ENCODE data around the gene CDC45. TPM values are rescaled to one million over a fixed set of nuclear protein-coding genes. Genes with fewer than 3 reads are reported as not detected.

CDC45 gene
- total and polyA plus RNA-seq, 2 of the 13 experiments (the other 11 are each of a cell fraction or from before 2014, with no cell fraction given) = 14.4 to 36.3 TPM

DNA sequence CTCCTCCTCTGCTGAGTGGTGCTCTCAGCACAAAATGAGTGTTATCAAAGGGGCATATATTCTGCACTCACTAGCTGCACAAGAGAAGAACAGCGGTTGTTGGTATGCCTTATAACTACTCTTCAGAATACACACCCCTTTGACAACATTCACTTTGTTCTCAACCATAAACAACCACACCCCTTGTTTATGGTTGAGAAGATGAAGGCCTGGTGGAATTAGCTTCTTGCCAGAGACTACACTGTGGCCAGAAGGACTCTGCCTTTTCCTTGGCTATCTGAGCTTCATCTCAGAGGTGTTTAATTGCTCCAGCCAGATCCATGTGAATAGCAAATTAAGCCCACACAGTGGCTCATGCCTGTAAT is 89.5 kb downstream of the CDC45 start:
- Histone ChIP-seq H3K27me3 (ENCODE audit: control insufficient read depth in 1 of 2, insufficient read depth in 2 of 2, low read length in 2 of 2) (peaks cover 3 to 36% of the 10 kb centered on the region in 2 experiments; a peak in 4 of 5 replicates), H3K27ac (ENCODE audit: extremely low read length, insufficient read depth, low read length) (no peak overlapping the region), H3K36me3 (replicated peaks in 1 of 2; ENCODE audit: control insufficient read depth in 1 of 2, insufficient read depth in 2 of 2, low read length in 2 of 2) (no peaks in the 10 kb centered on the region), H3K9me3 (ENCODE audit: low read length) (no peaks in the 10 kb centered on the region), H3K4me3 (replicated peaks in 1 of 3; ENCODE audit: insufficient read depth in 1 of 3, low read depth in 2 of 3, low read length in 3 of 3) (no peak overlapping the region), H3K4me2 (ENCODE audit: low read depth, low read length) (no peak overlapping the region), H4K20me1 (ENCODE audit: insufficient read depth, low read length) (no peaks in the 10 kb centered on the region), H3K9ac (ENCODE audit: insufficient read depth, low read depth, low read length) (no peak overlapping the region), H3K4me1 (ENCODE audit: insufficient read depth, low read length) (no peaks in the 10 kb centered on the region), H2AFZ (ENCODE audit: low read length) (no peak overlapping the region), H3K79me2 (ENCODE audit: insufficient read depth, low read length) (no peaks in the 10 kb centered on the region)
- ChIA-PET CTCF (ENCODE audit: low intra/inter-chr PET ratio, low total read pairs) (no interaction called here), POLR2A (no interaction called here)
- no peak for DNase-seq (ENCODE audit: low spot score)
- TF ChIP-seq, protein P1, sequence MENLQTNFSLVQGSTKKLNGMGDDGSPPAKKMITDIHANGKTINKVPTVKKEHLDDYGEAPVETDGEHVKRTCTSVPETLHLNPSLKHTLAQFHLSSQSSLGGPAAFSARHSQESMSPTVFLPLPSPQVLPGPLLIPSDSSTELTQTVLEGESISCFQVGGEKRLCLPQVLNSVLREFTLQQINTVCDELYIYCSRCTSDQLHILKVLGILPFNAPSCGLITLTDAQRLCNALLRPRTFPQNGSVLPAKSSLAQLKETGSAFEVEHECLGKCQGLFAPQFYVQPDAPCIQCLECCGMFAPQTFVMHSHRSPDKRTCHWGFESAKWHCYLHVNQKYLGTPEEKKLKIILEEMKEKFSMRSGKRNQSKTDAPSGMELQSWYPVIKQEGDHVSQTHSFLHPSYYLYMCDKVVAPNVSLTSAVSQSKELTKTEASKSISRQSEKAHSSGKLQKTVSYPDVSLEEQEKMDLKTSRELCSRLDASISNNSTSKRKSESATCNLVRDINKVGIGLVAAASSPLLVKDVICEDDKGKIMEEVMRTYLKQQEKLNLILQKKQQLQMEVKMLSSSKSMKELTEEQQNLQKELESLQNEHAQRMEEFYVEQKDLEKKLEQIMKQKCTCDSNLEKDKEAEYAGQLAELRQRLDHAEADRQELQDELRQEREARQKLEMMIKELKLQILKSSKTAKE (CRISPR knock-in tag; IDR thresholded peaks at IDR 0.05; ENCODE audit: borderline replicate concordance) = no peak
- no peak for TF ChIP-seq ZNF746 (CRISPR knock-in tag; IDR thresholded peaks at IDR 0.05)
- no peak for TF ChIP-seq NFE2 (CRISPR knock-in tag; IDR thresholded peaks at IDR 0.05)
- no peak for TF ChIP-seq JARID2 (CRISPR knock-in tag; IDR thresholded peaks at IDR 0.05; ENCODE audit: insufficient replicate concordance)
- no peak for TF ChIP-seq ZNF124 (CRISPR knock-in tag; IDR thresholded peaks at IDR 0.05)
- no peak for TF ChIP-seq GATA4 (IDR thresholded peaks at IDR 0.05; ENCODE audit: borderline replicate concordance, low read depth)
- no peak for TF ChIP-seq ZNF225 (CRISPR knock-in tag; IDR thresholded peaks at IDR 0.05)
- no peak for TF ChIP-seq ZNF672 (CRISPR knock-in tag; IDR thresholded peaks at IDR 0.05)
- no peak for TF ChIP-seq LCORL (IDR thresholded peaks at IDR 0.05)
- no peak for TF ChIP-seq LCORL (CRISPR knock-in tag; IDR thresholded peaks at IDR 0.05)
- TF ChIP-seq ZSCAN31 (CRISPR knock-in tag; IDR thresholded peaks at IDR 0.05; ENCODE audit: low read depth) = no peak
- WGBS (ENCODE audit: low lambda C conversion rate) = no CpG with 5 or more reads among the region's 1 CpG
- intact Hi-C loops (cut with micrococcal nuclease; ENCODE audit: unreplicated experiment) = no loop called here
- no peak for ATAC-seq
- BruUV-seq (replicated peaks) = no TSS peak
- FAIRE-seq = no peak
- in situ Hi-C loops (cut with HindIII; ENCODE audit: extremely low pct_ligation_motif_present, low pct_unique_long_range_greater_than_20kb) = no loop called here

Data from HepG2 (cell line).